Calu3 (cell line): Measurements from ENCODE around the gene MYOF. TPM values are rescaled to one million over a fixed set of nuclear protein-coding genes. Genes with fewer than 3 reads are reported as not detected.
"Not testable (repeated sequence)": the region's sequence is repeated elsewhere in the genome, so short reads cannot be mapped to it uniquely, and the experiment has no call there.

ENCODE experiments used
- BruUV-seq: library from RNA; stranded (reverse); fragments of 400-500 nt; replicated peaks from 2 replicates; lab custom pipeline; 2021; lab: Mats Ljungman, UMichigan
- CTCF ChIA-PET: fragments of 300-600 bp; sonication (Branson Sonifier 250); formaldehyde crosslinking; loops from one replicate; lab custom pipeline; 2022; ENCODE audit warnings: antibody characterized with exemption; lab: Charles Lee
- DNase-seq: peaks from one replicate; pipeline ENCODE4 v3.0.0; 2022
- H3K27ac Mint-ChIP-seq: one replicate; pipeline ENCODE4 v1.8.0; 2022; ENCODE audit warnings: mixed read lengths; ENCODE audit not compliant: unreplicated experiment
- H3K27me3 Mint-ChIP-seq: one replicate; pipeline ENCODE4 v1.8.0; 2022; ENCODE audit warnings: mixed read lengths; ENCODE audit not compliant: unreplicated experiment
- H3K36me3 Mint-ChIP-seq: one replicate; pipeline ENCODE4 v1.8.0; 2022; ENCODE audit warnings: mild to moderate bottlenecking, moderate library complexity, mixed read lengths; ENCODE audit not compliant: insufficient read depth, unreplicated experiment
- H3K4me1 Mint-ChIP-seq: one replicate; pipeline ENCODE4 v1.8.0; 2022; ENCODE audit warnings: mild to moderate bottlenecking, low read depth, mixed read lengths; ENCODE audit not compliant: unreplicated experiment
- H3K4me3 Mint-ChIP-seq: one replicate; pipeline ENCODE4 v1.8.0; 2022; ENCODE audit warnings: mild to moderate bottlenecking, low read depth, moderate library complexity, mixed read lengths; ENCODE audit not compliant: unreplicated experiment
- H3K9me3 Mint-ChIP-seq: one replicate; pipeline ENCODE4 v1.8.0; 2022; ENCODE audit warnings: low read depth, mixed read lengths; ENCODE audit not compliant: unreplicated experiment
- intact Hi-C: fragments of 100-400 bp; cut with micrococcal nuclease; formaldehyde crosslinking; loops from one replicate; pipeline ENCODE4 v1.10.0; 2022; ENCODE audit not compliant: unreplicated experiment
- total RNA-seq: library from RNA; stranded (reverse); gene quantifications from 2 replicates; pipeline ENCODE4 v1.2.3, GENCODE V29; 2022
- TF ChIP-seq, protein P1 (sequence below): fragments of 200-600 bp; IDR thresholded peaks from one replicate; pipeline ENCODE4 v1.8.0; 2022; ENCODE audit warnings: antibody characterized with exemption; ENCODE audit not compliant: unreplicated experiment

Gene MYOF
- total RNA-seq, 1 experiment from 2014 or later: 474 TPM

DNA sequence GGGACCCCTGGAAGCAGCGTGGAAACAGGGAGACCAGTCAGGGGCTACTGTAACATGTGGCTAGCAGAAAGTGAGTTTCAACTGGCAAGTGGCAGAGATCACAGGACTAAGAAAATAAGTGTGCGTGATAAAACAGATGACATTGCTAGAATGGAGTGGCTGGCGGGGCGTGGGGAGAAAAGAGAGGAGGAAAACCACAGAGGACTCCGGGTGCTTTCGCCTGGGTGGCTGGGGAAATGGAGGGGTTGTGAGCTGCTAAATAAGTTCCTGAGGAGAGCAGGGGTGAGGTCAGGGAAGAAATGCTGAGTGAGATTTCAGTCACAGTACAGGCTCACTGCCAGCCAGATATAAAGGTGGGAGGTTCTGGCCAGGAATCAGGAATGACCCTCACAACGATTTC is 166.9 kb downstream of the MYOF start:
- Mint-ChIP-seq H3K4me3 (no peak overlapping the region), H3K9me3 (no peaks in the 10 kb centered on the region)
- TF ChIP-seq, protein P1, sequence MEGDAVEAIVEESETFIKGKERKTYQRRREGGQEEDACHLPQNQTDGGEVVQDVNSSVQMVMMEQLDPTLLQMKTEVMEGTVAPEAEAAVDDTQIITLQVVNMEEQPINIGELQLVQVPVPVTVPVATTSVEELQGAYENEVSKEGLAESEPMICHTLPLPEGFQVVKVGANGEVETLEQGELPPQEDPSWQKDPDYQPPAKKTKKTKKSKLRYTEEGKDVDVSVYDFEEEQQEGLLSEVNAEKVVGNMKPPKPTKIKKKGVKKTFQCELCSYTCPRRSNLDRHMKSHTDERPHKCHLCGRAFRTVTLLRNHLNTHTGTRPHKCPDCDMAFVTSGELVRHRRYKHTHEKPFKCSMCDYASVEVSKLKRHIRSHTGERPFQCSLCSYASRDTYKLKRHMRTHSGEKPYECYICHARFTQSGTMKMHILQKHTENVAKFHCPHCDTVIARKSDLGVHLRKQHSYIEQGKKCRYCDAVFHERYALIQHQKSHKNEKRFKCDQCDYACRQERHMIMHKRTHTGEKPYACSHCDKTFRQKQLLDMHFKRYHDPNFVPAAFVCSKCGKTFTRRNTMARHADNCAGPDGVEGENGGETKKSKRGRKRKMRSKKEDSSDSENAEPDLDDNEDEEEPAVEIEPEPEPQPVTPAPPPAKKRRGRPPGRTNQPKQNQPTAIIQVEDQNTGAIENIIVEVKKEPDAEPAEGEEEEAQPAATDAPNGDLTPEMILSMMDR: no peak

DNA sequence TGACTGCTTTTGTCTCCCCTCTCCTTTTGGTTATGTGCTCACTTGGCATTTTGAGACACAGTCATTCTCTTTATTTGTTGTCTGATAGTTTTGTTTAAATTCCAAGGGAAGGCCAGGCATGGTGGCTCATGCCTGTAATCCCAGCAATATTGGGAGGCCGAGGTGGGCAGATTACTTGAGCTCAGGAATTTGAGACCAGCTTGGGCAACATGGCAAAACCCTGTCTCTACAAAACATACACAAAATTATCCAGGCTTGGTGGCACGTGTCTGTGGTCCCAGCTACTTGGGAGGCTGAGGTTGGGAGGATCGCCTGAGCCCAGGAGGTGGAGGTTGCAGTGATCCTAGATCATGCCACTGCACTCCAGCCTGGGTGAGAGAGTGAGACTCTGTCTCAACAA is 167.5 kb downstream of the MYOF start:
- H3K27ac Mint-ChIP-seq, DNase-seq, BruUV-seq, intact Hi-C loops, CTCF ChIA-PET, H3K4me3 Mint-ChIP-seq, H3K9me3 Mint-ChIP-seq, H3K27me3 Mint-ChIP-seq: not testable (repeated sequence)
- Mint-ChIP-seq H3K4me1 (peaks cover 11% of the 10 kb centered on the region), H3K36me3 (peaks cover 81% of the 10 kb centered on the region)

More for the DNA sequence above, 166.9 kb downstream of the MYOF start:
- CTCF ChIA-PET: no interaction called here
- no TSS peak for BruUV-seq
- intact Hi-C loops: no loop called here
- Mint-ChIP-seq H3K4me1 (peaks cover 9% of the 10 kb centered on the region), H3K36me3 (peaks cover 82% of the 10 kb centered on the region), H3K27me3 (no peaks in the 10 kb centered on the region), H3K27ac (peak overlapping the region; percentile 44)
- DNase-seq: no peak

DNA sequence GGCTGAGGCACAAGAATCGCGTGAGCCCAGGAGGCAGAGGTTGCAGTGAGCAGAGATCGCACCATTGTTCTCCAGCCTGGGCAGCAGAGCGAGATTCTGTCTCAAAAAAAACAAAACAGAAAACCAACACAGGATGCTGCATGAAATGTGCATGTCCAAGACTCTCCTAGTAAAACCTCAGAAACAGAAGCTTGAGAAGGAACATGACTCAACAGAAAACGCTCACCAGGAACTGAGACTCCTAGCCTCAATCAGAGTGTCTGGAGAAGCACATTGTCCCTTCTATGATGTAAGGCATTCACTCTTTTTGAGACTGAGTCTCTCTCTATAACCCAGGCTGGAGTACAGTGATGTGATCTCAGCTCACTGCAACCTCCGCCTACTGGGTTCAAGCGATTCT is 168.3 kb downstream of the MYOF start:
- DNase-seq: no peak
- BruUV-seq: no TSS peak
- no peaks in the 10 kb centered on the region for H3K9me3 Mint-ChIP-seq
- H3K27me3 Mint-ChIP-seq: no peaks in the 10 kb centered on the region
- H3K27ac Mint-ChIP-seq: no peak overlapping the region
- H3K36me3 Mint-ChIP-seq: peaks cover 81% of the 10 kb centered on the region
- H3K4me1 Mint-ChIP-seq: peaks cover 18% of the 10 kb centered on the region
- CTCF ChIA-PET: no interaction called here
- intact Hi-C loops: no loop called here
- TF ChIP-seq, protein P1: no peak
- no peak overlapping the region for H3K4me3 Mint-ChIP-seq

DNA sequence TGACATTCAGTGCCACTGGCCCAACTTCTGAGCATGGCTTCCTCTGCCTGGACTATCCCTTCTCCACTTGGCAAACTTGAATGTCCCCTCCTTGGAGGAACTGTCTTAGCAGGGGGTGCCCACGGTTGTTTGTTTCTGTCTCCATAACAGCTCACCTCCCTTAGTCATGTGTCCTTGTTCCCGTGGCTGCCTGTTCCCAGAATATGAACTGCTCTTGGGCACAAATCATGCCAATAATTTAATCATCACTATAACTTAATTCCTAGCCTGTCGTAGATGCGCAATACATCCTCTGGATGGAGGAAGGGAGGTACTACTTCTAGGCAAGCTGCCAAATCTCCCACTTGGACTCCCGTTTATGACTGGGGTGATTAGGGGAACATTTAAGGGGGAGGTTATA is 173.1 kb downstream of the MYOF start:
- TF ChIP-seq, protein P1: no peak
- Mint-ChIP-seq H3K36me3 (peaks cover 68% of the 10 kb centered on the region), H3K27ac (no peak overlapping the region), H3K27me3 (no peaks in the 10 kb centered on the region), H3K9me3 (no peaks in the 10 kb centered on the region), H3K4me3 (no peak overlapping the region), H3K4me1 (peaks cover 18% of the 10 kb centered on the region)
- CTCF ChIA-PET: no interaction called here
- DNase-seq: no peak
- intact Hi-C loops: no loop called here
- BruUV-seq: no TSS peak

DNA sequence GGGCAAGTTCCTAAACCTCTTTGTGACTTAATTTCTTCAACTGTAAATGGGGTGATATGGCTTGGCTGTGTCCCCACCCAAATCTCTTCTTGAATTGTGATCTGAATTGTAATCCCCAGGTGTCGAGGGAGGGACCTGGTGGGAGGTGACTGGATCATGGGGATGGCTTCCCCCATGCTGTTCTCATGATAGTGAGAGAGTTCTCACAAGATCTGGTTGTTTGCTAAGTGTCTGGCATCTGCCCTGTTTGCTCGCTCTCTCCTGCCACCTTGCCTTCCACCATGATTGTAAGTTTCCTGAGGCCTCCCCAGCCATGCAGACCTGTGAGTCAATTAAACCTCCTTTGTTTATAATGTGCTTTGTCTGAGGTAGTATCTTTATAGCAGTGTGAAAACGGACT is 177.0 kb downstream of the MYOF start:
- intact Hi-C loops: no loop called here
- Mint-ChIP-seq H3K4me1 (peaks cover 9% of the 10 kb centered on the region), H3K36me3 (peaks cover 48% of the 10 kb centered on the region), H3K27ac (no peak overlapping the region), H3K9me3 (no peaks in the 10 kb centered on the region), H3K27me3 (no peaks in the 10 kb centered on the region), H3K4me3 (no peak overlapping the region)
- no TSS peak for BruUV-seq
- TF ChIP-seq, protein P1: no peak
- DNase-seq: no peak
- CTCF ChIA-PET: no interaction called here
